ENCODE measurements around the gene SEM1. TPM values are rescaled to one million over a fixed set of nuclear protein-coding genes. Genes with fewer than 3 reads are reported as not detected.
"Not testable (repeated sequence)": the region's sequence is repeated elsewhere in the genome, so short reads cannot be mapped to it uniquely, and the experiment has no call there.

Gene SEM1
- total RNA-seq, 1 donor from 2014 or later = 65.2 TPM

GRCh38 chr7:96727534-96728088 lies 18.0 kb upstream of the SEM1 start:
- peak overlapping the region; percentile 15 for H2AFZ ChIP-seq (replicated peaks)

DNA sequence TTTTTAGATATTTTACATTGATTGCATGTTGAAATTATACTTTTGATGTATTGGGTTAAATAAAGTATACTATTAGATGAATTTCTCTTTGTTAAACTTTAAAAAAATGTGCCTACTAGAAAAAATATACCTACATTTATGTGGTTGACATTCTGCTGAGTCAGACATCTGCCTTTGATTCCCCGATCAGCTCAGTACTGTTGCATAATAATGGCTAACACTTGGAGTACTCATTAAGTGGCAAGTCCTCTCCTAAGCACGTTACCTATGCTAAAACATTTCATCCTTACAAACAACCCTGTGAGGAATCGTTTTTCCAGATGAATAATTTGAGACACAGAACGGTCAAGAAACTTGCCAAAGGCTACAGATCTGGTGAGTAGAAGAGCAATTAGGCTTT lies 14.0 kb upstream of the SEM1 start:
- H3K9ac ChIP-seq = no peak overlapping the region
- Mint-ChIP-seq H3K4me3 (no peak overlapping the region), H3K4me1 (no peaks in the 10 kb centered on the region), H3K27ac (no peak overlapping the region), H3K9me3 (no peaks in the 10 kb centered on the region), H3K36me3 (no peaks in the 10 kb centered on the region), H3K27me3 (ENCODE audit: insufficient read depth, low read depth) (peaks cover 3% of the 10 kb centered on the region)
- H3K4me3 ChIP-seq = no peak overlapping the region
- no peaks in the 10 kb centered on the region for H4K20me1 ChIP-seq (ENCODE audit: low read depth)
- no peaks in the 10 kb centered on the region for H3K79me2 ChIP-seq (ENCODE audit: low read depth)
- no peaks in the 10 kb centered on the region for H3K27me3 ChIP-seq
- no peaks in the 10 kb centered on the region for H3K9me3 ChIP-seq (ENCODE audit: low read depth)
- H3K36me3 ChIP-seq = no peaks in the 10 kb centered on the region
- H3K4me1 ChIP-seq = no peaks in the 10 kb centered on the region
- no peaks in the 10 kb centered on the region for H3F3A ChIP-seq (ENCODE audit: low read depth)
- H3K27ac ChIP-seq = no peak overlapping the region
- H2AFZ ChIP-seq (replicated peaks) = peak overlapping the region; percentile 60
- no peak for DNase-seq (ENCODE audit: low spot score)
- no peak for TF ChIP-seq EZH2 (IDR thresholded peaks at IDR 0.05)
- no peak for TF ChIP-seq CTCF (IDR thresholded peaks at IDR 0.05)
- TF ChIP-seq EZH2phosphoT487 (IDR thresholded peaks at IDR 0.05) = no peak
- no peak overlapping the region for H3K4me2 ChIP-seq

More at GRCh38 chr7:96727534-96728088, 18.0 kb upstream of the SEM1 start:
- H3K27ac ChIP-seq = no peak overlapping the region
- H4K20me1 ChIP-seq (ENCODE audit: low read depth) = no peaks in the 10 kb centered on the region
- no peaks in the 10 kb centered on the region for H3K4me1 ChIP-seq
- no peak for DNase-seq (ENCODE audit: low spot score)
- no peaks in the 10 kb centered on the region for H3K27me3 ChIP-seq
- no peaks in the 10 kb centered on the region for H3F3A ChIP-seq (ENCODE audit: low read depth)
- H3K36me3 Mint-ChIP-seq = no peaks in the 10 kb centered on the region
- no peak overlapping the region for H3K4me2 ChIP-seq
- H3K9me3 ChIP-seq (ENCODE audit: low read depth) = no peaks in the 10 kb centered on the region
- H3K4me1 Mint-ChIP-seq = no peaks in the 10 kb centered on the region
- peaks cover 2% of the 10 kb centered on the region for H3K27me3 Mint-ChIP-seq (ENCODE audit: insufficient read depth, low read depth)
- H3K4me3 ChIP-seq = no peak overlapping the region
- H3K79me2 ChIP-seq (ENCODE audit: low read depth) = no peaks in the 10 kb centered on the region
- no peak overlapping the region for H3K27ac Mint-ChIP-seq
- H3K9me3 Mint-ChIP-seq = no peaks in the 10 kb centered on the region
- TF ChIP-seq EZH2 (IDR thresholded peaks at IDR 0.05) (no peak), EZH2phosphoT487 (IDR thresholded peaks at IDR 0.05) (no peak), CTCF (IDR thresholded peaks at IDR 0.05) (no peak)
- no peak overlapping the region for H3K4me3 Mint-ChIP-seq
- no peak overlapping the region for H3K9ac ChIP-seq
- H3K36me3 ChIP-seq = no peaks in the 10 kb centered on the region

- not testable (repeated sequence) for H3K27ac ChIP-seq; H3K9me3 Mint-ChIP-seq; H3K27me3 Mint-ChIP-seq (ENCODE audit: insufficient read depth, low read depth); H3K4me1 Mint-ChIP-seq; H3K9me3 ChIP-seq (ENCODE audit: low read depth); H3K79me2 ChIP-seq (ENCODE audit: low read depth); H3K36me3 ChIP-seq; H3K27ac Mint-ChIP-seq; H3K27me3 ChIP-seq; H4K20me1 ChIP-seq (ENCODE audit: low read depth); DNase-seq (ENCODE audit: low spot score); H3K36me3 Mint-ChIP-seq; H3F3A ChIP-seq (ENCODE audit: low read depth); H2AFZ ChIP-seq (replicated peaks); H3K4me1 ChIP-seq; H3K9ac ChIP-seq; H3K4me3 Mint-ChIP-seq; H3K4me3 ChIP-seq; H3K4me2 ChIP-seq
Observed at GRCh38 chr7:96722928-96723327, 13.3 kb upstream of the SEM1 start.

- H3K27ac ChIP-seq = no peak overlapping the region
- no peaks in the 10 kb centered on the region for H3K27me3 ChIP-seq
- no peaks in the 10 kb centered on the region for H3K4me1 ChIP-seq
- Mint-ChIP-seq H3K9me3 (no peaks in the 10 kb centered on the region), H3K4me3 (no peak overlapping the region), H3K36me3 (no peaks in the 10 kb centered on the region), H3K4me1 (no peaks in the 10 kb centered on the region), H3K27ac (no peak overlapping the region), H3K27me3 (ENCODE audit: insufficient read depth, low read depth) (peaks cover 3% of the 10 kb centered on the region)
- H3K36me3 ChIP-seq = no peaks in the 10 kb centered on the region
- no peaks in the 10 kb centered on the region for H3K79me2 ChIP-seq (ENCODE audit: low read depth)
- H3K9me3 ChIP-seq (ENCODE audit: low read depth) = no peaks in the 10 kb centered on the region
- no peaks in the 10 kb centered on the region for H3F3A ChIP-seq (ENCODE audit: low read depth)
- no peak overlapping the region for H2AFZ ChIP-seq (replicated peaks)
- no peak for DNase-seq (ENCODE audit: low spot score)
- no peak overlapping the region for H3K4me3 ChIP-seq
- TF ChIP-seq CTCF (IDR thresholded peaks at IDR 0.05) (no peak), EZH2phosphoT487 (IDR thresholded peaks at IDR 0.05) (no peak), EZH2 (IDR thresholded peaks at IDR 0.05) (no peak)
- H3K4me2 ChIP-seq = no peak overlapping the region
- H3K9ac ChIP-seq = no peak overlapping the region
- no peaks in the 10 kb centered on the region for H4K20me1 ChIP-seq (ENCODE audit: low read depth)
Observed at GRCh38 chr7:96720843-96721242, 11.2 kb upstream of the SEM1 start.

Measured in neural progenitor cell (in vitro differentiated cells).